ENCODE data around the gene NMD3.

Gene NMD3

DNA sequence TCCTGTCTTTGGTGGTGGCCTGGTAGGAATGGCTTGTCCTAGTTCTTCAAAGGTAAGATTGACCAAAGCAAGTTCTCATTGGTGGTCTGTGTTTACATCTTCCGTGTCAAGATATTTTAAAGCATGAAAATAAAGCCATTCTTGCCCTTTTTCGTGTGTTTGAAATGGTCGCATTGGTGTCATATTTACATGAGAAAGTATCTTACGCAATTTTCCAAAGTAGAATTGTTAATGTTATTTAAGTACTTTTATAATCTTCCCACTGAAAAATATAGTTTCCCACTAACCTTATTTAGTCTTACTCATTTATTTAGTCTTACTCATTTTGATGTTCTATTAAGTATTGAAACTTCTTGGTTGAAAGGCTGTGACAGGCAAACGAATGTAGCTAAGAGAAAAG is 31.0 kb downstream of the NMD3 start:
- Histone ChIP-seq H3K9me3 (ENCODE audit: severe bottlenecking) (no peaks in the 10 kb centered on the region), H3K27ac (ENCODE audit: poor library complexity, severe bottlenecking) (peak overlapping the region; percentile 41), H3K27me3 (ENCODE audit: insufficient read depth, poor library complexity, severe bottlenecking) (no peaks in the 10 kb centered on the region), H3K4me1 (ENCODE audit: insufficient read depth, poor library complexity, severe bottlenecking) (peaks cover 22% of the 10 kb centered on the region), H3K36me3 (ENCODE audit: low read depth) (peaks cover 89% of the 10 kb centered on the region), H3K4me3 (ENCODE audit: severe bottlenecking) (no peak overlapping the region)
- DNase-seq (ENCODE audit: low spot score) (no peak), ATAC-seq (ENCODE audit: low read depth) (no peak)
- TF ChIP-seq, protein P1, sequence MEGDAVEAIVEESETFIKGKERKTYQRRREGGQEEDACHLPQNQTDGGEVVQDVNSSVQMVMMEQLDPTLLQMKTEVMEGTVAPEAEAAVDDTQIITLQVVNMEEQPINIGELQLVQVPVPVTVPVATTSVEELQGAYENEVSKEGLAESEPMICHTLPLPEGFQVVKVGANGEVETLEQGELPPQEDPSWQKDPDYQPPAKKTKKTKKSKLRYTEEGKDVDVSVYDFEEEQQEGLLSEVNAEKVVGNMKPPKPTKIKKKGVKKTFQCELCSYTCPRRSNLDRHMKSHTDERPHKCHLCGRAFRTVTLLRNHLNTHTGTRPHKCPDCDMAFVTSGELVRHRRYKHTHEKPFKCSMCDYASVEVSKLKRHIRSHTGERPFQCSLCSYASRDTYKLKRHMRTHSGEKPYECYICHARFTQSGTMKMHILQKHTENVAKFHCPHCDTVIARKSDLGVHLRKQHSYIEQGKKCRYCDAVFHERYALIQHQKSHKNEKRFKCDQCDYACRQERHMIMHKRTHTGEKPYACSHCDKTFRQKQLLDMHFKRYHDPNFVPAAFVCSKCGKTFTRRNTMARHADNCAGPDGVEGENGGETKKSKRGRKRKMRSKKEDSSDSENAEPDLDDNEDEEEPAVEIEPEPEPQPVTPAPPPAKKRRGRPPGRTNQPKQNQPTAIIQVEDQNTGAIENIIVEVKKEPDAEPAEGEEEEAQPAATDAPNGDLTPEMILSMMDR (IDR thresholded peaks at IDR 0.05; ENCODE audit: poor library complexity, severe bottlenecking), result no peak

- ATAC-seq (ENCODE audit: low read depth), result no peak
- DNase-seq (ENCODE audit: low spot score), result no peak
- H3K27ac ChIP-seq (ENCODE audit: poor library complexity, severe bottlenecking), result no peak overlapping the region
- no peak overlapping the region for H3K4me3 ChIP-seq (ENCODE audit: severe bottlenecking)
- TF ChIP-seq, protein P1 (IDR thresholded peaks at IDR 0.05; ENCODE audit: poor library complexity, severe bottlenecking), result no peak
- peaks cover 91% of the 10 kb centered on the region for H3K36me3 ChIP-seq (ENCODE audit: low read depth)
- H3K9me3 ChIP-seq (ENCODE audit: severe bottlenecking), result no peaks in the 10 kb centered on the region
- H3K27me3 ChIP-seq (ENCODE audit: insufficient read depth, poor library complexity, severe bottlenecking), result no peaks in the 10 kb centered on the region
- H3K4me1 ChIP-seq (ENCODE audit: insufficient read depth, poor library complexity, severe bottlenecking), result peaks cover 22% of the 10 kb centered on the region
Measured at GRCh38 chr3:161253711-161254110, 32.6 kb downstream of the NMD3 start.

GRCh38 chr3:161254861-161255260 is 33.8 kb downstream of the NMD3 start:
- DNase-seq (ENCODE audit: low spot score), result no peak
- Histone ChIP-seq H3K36me3 (ENCODE audit: low read depth) (peaks cover 88% of the 10 kb centered on the region), H3K4me3 (ENCODE audit: severe bottlenecking) (no peak overlapping the region), H3K27ac (ENCODE audit: poor library complexity, severe bottlenecking) (no peak overlapping the region), H3K4me1 (ENCODE audit: insufficient read depth, poor library complexity, severe bottlenecking) (peaks cover 20% of the 10 kb centered on the region), H3K9me3 (ENCODE audit: severe bottlenecking) (no peaks in the 10 kb centered on the region), H3K27me3 (ENCODE audit: insufficient read depth, poor library complexity, severe bottlenecking) (no peaks in the 10 kb centered on the region)
- no peak for ATAC-seq (ENCODE audit: low read depth)
- TF ChIP-seq, protein P1 (IDR thresholded peaks at IDR 0.05; ENCODE audit: poor library complexity, severe bottlenecking), result no peak

DNA sequence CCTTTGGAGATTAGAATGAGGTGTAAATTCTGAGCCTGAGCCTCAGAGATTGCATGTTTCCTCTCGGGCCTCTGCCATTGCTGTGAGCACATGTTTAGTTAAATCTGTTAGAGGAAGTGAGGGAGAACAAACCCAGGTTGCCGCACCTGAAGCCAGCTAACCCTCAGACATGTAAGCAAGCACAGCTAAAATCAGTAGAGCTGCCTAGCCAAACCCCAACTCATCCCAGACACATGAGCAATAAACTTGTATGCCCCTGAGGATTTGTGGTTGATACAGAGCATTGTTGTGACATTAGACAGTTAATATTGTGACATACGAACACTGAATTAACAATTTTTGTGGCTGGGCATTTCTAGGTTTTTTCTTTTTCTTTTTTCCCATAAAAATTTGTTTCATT is 41.9 kb downstream of the NMD3 start:
- TF ChIP-seq, protein P1 (IDR thresholded peaks at IDR 0.05; ENCODE audit: poor library complexity, severe bottlenecking), result no peak
- Histone ChIP-seq H3K9me3 (ENCODE audit: severe bottlenecking) (peaks cover 2% of the 10 kb centered on the region), H3K4me3 (ENCODE audit: severe bottlenecking) (no peak overlapping the region), H3K4me1 (ENCODE audit: insufficient read depth, poor library complexity, severe bottlenecking) (peaks cover 29% of the 10 kb centered on the region), H3K27me3 (ENCODE audit: insufficient read depth, poor library complexity, severe bottlenecking) (no peaks in the 10 kb centered on the region), H3K36me3 (ENCODE audit: low read depth) (peaks cover 41% of the 10 kb centered on the region), H3K27ac (ENCODE audit: poor library complexity, severe bottlenecking) (peak overlapping the region; percentile 48)
- peak; percentile 21; the same call in 1 of the 3 replicates for ATAC-seq (ENCODE audit: low read depth)
- no peak for DNase-seq (ENCODE audit: low spot score)

DNA sequence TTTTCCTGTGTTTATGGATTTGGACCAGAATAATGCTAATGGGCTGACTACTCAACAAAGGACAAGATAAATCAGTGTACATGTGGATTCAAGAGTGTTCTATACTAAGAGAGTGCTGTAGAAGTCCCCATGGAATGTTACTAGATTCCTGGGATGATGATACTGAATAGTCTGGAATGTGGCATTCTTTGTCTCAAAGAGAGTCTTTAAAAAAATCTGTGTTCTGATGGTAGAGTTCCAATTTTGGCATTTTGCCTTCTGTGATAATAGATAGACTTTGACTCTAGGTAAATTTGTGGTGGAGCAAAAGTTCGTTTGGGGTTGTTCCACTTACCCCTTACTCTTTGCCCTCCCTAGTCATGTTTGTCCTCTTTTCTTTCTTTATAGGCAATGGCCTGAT is 43.7 kb downstream of the NMD3 start:
- peak overlapping the region; percentile 91 for H3K27ac ChIP-seq (ENCODE audit: poor library complexity, severe bottlenecking)
- ATAC-seq (ENCODE audit: low read depth) (no peak), DNase-seq (ENCODE audit: low spot score) (no peak)
- H3K9me3 ChIP-seq (ENCODE audit: severe bottlenecking), result peaks cover 2% of the 10 kb centered on the region
- no peaks in the 10 kb centered on the region for H3K27me3 ChIP-seq (ENCODE audit: insufficient read depth, poor library complexity, severe bottlenecking)
- TF ChIP-seq, protein P1 (IDR thresholded peaks at IDR 0.05; ENCODE audit: poor library complexity, severe bottlenecking), result no peak
- no peak overlapping the region for H3K4me3 ChIP-seq (ENCODE audit: severe bottlenecking)
- peaks cover 33% of the 10 kb centered on the region for H3K4me1 ChIP-seq (ENCODE audit: insufficient read depth, poor library complexity, severe bottlenecking)
- H3K36me3 ChIP-seq (ENCODE audit: low read depth), result peaks cover 27% of the 10 kb centered on the region
